ENCODE results near the gene GLYAT. TPM values are rescaled to one million over a fixed set of nuclear protein-coding genes. Genes with fewer than 3 reads are reported as not detected.

The GLYAT gene, protein sequence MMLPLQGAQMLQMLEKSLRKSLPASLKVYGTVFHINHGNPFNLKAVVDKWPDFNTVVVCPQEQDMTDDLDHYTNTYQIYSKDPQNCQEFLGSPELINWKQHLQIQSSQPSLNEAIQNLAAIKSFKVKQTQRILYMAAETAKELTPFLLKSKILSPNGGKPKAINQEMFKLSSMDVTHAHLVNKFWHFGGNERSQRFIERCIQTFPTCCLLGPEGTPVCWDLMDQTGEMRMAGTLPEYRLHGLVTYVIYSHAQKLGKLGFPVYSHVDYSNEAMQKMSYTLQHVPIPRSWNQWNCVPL
- total RNA-seq (2014; rRNA removed; shearing (Covaris generic)) (0.10 TPM in 1 of 2 replicates, not detected in the other), polyA plus RNA-seq (2016; fragmentation: Nextera tagmentation; extraction: Ambion mirVana) (not detected in 2 replicates)
- long read RNA-seq = 0 reads

GRCh38 chr11:58731819-58732218 is at the start of gene GLYAT:
GLYAT (minus strand) TSS chr11:58731943; CDS start chr11:58724496, 7,447 bp downstream.
- ATAC-seq (no peak), DNase-seq (ENCODE audit: low spot score) (no peak)
- Histone ChIP-seq H3K9me2 (ENCODE audit: insufficient read depth) (no peaks in the 10 kb centered on the region; the same call in 1 of the 2 replicates), H3K79me2 (replicated peaks; ENCODE audit: insufficient read depth) (no peaks in the 10 kb centered on the region), H2AFZ (no peak within 1 kb of the TSS), H3K4me1 (ENCODE audit: insufficient read depth) (no peaks in the 10 kb centered on the region), H3K27ac (ENCODE audit: low read depth) (no peak within 1 kb of the TSS), H3K36me3 (ENCODE audit: insufficient read depth) (no peaks in the 10 kb centered on the region), H3K4me2 (no peak within 1 kb of the TSS), H3K27me3 (ENCODE audit: insufficient read depth) (no peaks in the 10 kb centered on the region), H4K20me1 (replicated peaks; ENCODE audit: insufficient read depth) (no peaks in the 10 kb centered on the region), H3K4me3 (no peak within 1 kb of the TSS), H3F3A (replicated peaks; ENCODE audit: low read depth) (no peaks in the 10 kb centered on the region)
- Mint-ChIP-seq H3K36me3 (ENCODE audit: low read depth) (peaks cover under 1% of the 10 kb centered on the region; the same call in 1 of the 3 replicates), H3K4me3 (no peak within 1 kb of the TSS; the same call in 2 of the 3 replicates), H3K27me3 (ENCODE audit: insufficient read depth, low read depth, poor library complexity) (peaks cover 3% of the 10 kb centered on the region), H3K27ac (no peak within 1 kb of the TSS), H3K9me3 (peaks cover 88% of the 10 kb centered on the region), H3K4me1 (no peaks in the 10 kb centered on the region)
- TF ChIP-seq ZNF114 (CRISPR knock-in tag; IDR thresholded peaks at IDR 0.05) = no peak
- TF ChIP-seq, protein P1, sequence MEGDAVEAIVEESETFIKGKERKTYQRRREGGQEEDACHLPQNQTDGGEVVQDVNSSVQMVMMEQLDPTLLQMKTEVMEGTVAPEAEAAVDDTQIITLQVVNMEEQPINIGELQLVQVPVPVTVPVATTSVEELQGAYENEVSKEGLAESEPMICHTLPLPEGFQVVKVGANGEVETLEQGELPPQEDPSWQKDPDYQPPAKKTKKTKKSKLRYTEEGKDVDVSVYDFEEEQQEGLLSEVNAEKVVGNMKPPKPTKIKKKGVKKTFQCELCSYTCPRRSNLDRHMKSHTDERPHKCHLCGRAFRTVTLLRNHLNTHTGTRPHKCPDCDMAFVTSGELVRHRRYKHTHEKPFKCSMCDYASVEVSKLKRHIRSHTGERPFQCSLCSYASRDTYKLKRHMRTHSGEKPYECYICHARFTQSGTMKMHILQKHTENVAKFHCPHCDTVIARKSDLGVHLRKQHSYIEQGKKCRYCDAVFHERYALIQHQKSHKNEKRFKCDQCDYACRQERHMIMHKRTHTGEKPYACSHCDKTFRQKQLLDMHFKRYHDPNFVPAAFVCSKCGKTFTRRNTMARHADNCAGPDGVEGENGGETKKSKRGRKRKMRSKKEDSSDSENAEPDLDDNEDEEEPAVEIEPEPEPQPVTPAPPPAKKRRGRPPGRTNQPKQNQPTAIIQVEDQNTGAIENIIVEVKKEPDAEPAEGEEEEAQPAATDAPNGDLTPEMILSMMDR (conservative IDR thresholded peaks at IDR 0.05; ENCODE audit: low read depth in 2 of 2) = no peak
- TF ChIP-seq POLR2AphosphoS5 (IDR thresholded peaks at IDR 0.05; ENCODE audit: low read depth) = no peak
- TF ChIP-seq, protein P2, sequence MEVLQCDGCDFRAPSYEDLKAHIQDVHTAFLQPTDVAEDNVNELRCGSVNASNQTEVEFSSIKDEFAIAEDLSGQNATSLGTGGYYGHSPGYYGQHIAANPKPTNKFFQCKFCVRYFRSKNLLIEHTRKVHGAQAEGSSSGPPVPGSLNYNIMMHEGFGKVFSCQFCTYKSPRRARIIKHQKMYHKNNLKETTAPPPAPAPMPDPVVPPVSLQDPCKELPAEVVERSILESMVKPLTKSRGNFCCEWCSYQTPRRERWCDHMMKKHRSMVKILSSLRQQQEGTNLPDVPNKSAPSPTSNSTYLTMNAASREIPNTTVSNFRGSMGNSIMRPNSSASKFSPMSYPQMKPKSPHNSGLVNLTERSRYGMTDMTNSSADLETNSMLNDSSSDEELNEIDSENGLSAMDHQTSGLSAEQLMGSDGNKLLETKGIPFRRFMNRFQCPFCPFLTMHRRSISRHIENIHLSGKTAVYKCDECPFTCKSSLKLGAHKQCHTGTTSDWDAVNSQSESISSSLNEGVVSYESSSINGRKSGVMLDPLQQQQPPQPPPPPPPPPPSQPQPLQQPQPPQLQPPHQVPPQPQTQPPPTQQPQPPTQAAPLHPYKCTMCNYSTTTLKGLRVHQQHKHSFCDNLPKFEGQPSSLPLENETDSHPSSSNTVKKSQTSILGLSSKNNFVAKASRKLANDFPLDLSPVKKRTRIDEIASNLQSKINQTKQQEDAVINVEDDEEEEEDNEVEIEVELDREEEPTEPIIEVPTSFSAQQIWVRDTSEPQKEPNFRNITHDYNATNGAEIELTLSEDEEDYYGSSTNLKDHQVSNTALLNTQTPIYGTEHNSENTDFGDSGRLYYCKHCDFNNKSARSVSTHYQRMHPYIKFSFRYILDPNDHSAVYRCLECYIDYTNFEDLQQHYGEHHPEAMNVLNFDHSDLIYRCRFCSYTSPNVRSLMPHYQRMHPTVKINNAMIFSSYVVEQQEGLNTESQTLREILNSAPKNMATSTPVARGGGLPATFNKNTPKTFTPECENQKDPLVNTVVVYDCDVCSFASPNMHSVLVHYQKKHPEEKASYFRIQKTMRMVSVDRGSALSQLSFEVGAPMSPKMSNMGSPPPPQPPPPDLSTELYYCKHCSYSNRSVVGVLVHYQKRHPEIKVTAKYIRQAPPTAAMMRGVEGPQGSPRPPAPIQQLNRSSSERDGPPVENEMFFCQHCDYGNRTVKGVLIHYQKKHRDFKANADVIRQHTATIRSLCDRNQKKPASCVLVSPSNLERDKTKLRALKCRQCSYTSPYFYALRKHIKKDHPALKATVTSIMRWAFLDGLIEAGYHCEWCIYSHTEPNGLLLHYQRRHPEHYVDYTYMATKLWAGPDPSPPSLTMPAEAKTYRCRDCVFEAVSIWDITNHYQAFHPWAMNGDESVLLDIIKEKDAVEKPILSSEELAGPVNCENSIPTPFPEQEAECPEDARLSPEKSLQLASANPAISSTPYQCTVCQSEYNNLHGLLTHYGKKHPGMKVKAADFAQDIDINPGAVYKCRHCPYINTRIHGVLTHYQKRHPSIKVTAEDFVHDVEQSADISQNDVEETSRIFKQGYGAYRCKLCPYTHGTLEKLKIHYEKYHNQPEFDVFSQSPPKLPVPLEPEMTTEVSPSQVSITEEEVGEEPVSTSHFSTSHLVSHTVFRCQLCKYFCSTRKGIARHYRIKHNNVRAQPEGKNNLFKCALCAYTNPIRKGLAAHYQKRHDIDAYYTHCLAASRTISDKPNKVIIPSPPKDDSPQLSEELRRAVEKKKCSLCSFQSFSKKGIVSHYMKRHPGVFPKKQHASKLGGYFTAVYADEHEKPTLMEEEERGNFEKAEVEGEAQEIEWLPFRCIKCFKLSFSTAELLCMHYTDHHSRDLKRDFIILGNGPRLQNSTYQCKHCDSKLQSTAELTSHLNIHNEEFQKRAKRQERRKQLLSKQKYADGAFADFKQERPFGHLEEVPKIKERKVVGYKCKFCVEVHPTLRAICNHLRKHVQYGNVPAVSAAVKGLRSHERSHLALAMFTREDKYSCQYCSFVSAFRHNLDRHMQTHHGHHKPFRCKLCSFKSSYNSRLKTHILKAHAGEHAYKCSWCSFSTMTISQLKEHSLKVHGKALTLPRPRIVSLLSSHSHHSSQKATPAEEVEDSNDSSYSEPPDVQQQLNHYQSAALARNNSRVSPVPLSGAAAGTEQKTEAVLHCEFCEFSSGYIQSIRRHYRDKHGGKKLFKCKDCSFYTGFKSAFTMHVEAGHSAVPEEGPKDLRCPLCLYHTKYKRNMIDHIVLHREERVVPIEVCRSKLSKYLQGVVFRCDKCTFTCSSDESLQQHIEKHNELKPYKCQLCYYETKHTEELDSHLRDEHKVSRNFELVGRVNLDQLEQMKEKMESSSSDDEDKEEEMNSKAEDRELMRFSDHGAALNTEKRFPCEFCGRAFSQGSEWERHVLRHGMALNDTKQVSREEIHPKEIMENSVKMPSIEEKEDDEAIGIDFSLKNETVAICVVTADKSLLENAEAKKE (CRISPR knock-in tag; IDR thresholded peaks at IDR 0.05) = no peak
- no peak for TF ChIP-seq REST (IDR thresholded peaks at IDR 0.05; ENCODE audit: unreplicated experiment)
- no peak for TF ChIP-seq EZH2phosphoT487 (IDR thresholded peaks at IDR 0.05; ENCODE audit: unreplicated experiment)
- no peak for TF ChIP-seq JUNB (IDR thresholded peaks at IDR 0.05; ENCODE audit: unreplicated experiment)
- TF ChIP-seq, protein P3, sequence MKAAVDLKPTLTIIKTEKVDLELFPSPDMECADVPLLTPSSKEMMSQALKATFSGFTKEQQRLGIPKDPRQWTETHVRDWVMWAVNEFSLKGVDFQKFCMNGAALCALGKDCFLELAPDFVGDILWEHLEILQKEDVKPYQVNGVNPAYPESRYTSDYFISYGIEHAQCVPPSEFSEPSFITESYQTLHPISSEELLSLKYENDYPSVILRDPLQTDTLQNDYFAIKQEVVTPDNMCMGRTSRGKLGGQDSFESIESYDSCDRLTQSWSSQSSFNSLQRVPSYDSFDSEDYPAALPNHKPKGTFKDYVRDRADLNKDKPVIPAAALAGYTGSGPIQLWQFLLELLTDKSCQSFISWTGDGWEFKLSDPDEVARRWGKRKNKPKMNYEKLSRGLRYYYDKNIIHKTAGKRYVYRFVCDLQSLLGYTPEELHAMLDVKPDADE (IDR thresholded peaks at IDR 0.05) = no peak
- TF ChIP-seq CREB1 (CRISPR knock-in tag; IDR thresholded peaks at IDR 0.05; ENCODE audit: low read depth) = no peak
- no peak for TF ChIP-seq ZNF331 (CRISPR knock-in tag; IDR thresholded peaks at IDR 0.05; ENCODE audit: low read depth)
- TF ChIP-seq NANOG (IDR thresholded peaks at IDR 0.05; ENCODE audit: borderline replicate concordance) = no peak

All from GM23338 (cell line).